DOHH2 (cell line): ENCODE measurements around the gene SPSB1.

Source experiments
- CTCF ChIP-seq: fragments of 200-600 bp; sonication (generic); IDR thresholded peaks from one replicate; pipeline ENCODE4 v1.5.1; 2014; ENCODE audit warnings: antibody characterized with exemption, mild to moderate bottlenecking, low read depth, low read length; ENCODE audit not compliant: poor library complexity, severe bottlenecking
- EZH2phosphoT487 ChIP-seq: fragments of 200-600 bp; sonication (generic); IDR thresholded peaks from 2 replicates; pipeline ENCODE4 v1.6.1; 2017; ENCODE audit warnings: borderline replicate concordance, mild to moderate bottlenecking, antibody characterized with exemption, low read length, moderate library complexity, mixed read lengths

DNA sequence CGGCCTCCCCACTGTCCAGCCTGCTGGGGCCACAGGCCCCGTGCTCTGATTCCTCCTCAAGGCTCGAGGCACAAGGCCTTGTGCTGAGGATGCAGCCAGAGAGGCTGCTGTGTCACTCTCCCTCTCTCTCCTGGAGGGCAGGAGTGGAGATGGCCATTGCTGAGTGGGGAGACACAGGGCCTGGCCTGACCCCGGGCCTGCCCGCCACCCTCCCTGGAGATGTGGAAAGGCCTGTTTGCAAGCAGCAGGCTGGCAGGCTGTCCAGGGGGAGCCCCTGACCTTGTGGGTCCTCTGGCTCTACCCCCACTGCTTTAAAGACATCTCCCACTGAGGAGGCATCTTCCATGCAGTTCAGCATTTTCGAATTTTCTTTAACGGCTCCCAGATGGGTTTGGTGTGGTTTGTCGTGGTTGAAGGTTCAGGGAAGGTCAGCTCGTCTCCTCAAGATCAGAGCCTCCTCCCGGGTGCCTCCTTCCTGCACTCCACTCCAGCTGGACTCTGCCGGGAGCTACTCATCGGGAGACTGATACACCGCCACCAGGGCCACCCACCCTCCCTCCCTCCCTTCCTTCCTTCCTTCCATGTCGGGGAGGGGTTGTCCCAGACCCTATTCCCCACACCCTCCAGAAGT lies 69.1 kb downstream of the SPSB1 start:
- TF ChIP-seq CTCF (no peak), EZH2phosphoT487 (no peak)
